PC-9 (cell line): ENCODE data around the gene ELF3. TPM values are rescaled to one million over a fixed set of nuclear protein-coding genes. Genes with fewer than 3 reads are reported as not detected.
A peak's percentile ranks its signal among the peaks of the same experiment; 100 is the strongest.
"Not testable (repeated sequence)": the region's sequence is repeated elsewhere in the genome, so short reads cannot be mapped to it uniquely, and the experiment has no call there.

Source experiments
- BruUV-seq: library from RNA; stranded (reverse); fragments of 400-500 nt; replicated peaks from 2 replicates; lab custom pipeline; 2021; lab: Mats Ljungman, UMichigan
- CTCF ChIA-PET: fragments of 300-600 bp; sonication (Branson Sonifier 250); formaldehyde crosslinking; loops from one replicate; lab custom pipeline; 2022; ENCODE audit warnings: antibody characterized with exemption; lab: Charles Lee
- POLR2A ChIA-PET: fragments of 300-600 bp; sonication (Branson Sonifier 250); formaldehyde crosslinking; loops from one replicate; lab custom pipeline; 2022; ENCODE audit warnings: antibody characterized with exemption; ENCODE audit not compliant: unreplicated experiment; lab: Charles Lee
- DNase-seq, 2 experiments: peaks; one replicate each; pipeline versions ENCODE4 v3.0.0 to v3.0.0-alpha.2; 2015 to 2022; ENCODE audit warnings: mixed read lengths in 1 of 2
- H2AFZ ChIP-seq: fragments of 200-600 bp; sonication (generic); 2 replicates; pipeline ENCODE4 v1.8.1; 2017; ENCODE audit warnings: antibody characterized with exemption
- H3F3A ChIP-seq: fragments of 200-600 bp; sonication (generic); 2 replicates; pipeline ENCODE4 v1.8.1; 2017; ENCODE audit warnings: antibody characterized with exemption, mild to moderate bottlenecking, low read depth; ENCODE audit not compliant: insufficient read depth
- H3K27ac ChIP-seq: fragments of 200-600 bp; sonication (generic); 2 replicates; pipeline ENCODE4 v1.6.1; 2016; ENCODE audit warnings: mixed run types
- H3K27me3 ChIP-seq: fragments of 200-600 bp; sonication (generic); 2 replicates; pipeline ENCODE4 v1.6.1; 2016; ENCODE audit warnings: low read depth, mixed run types; ENCODE audit not compliant: insufficient read depth
- H3K36me3 ChIP-seq: fragments of 200-600 bp; sonication (generic); 2 replicates; pipeline ENCODE4 v1.6.1; 2016; ENCODE audit warnings: low read depth, mixed run types
- H3K4me1 ChIP-seq: fragments of 200-600 bp; sonication (generic); replicated peaks from 2 replicates; pipeline ENCODE4 v1.6.1; 2016; ENCODE audit warnings: mixed run types; ENCODE audit not compliant: insufficient read depth
- H3K4me2 ChIP-seq: fragments of 200-600 bp; sonication (generic); 2 replicates; pipeline ENCODE4 v1.6.1; 2017; ENCODE audit warnings: mixed run types
- H3K4me3 ChIP-seq: fragments of 200-600 bp; sonication (generic); 2 replicates; pipeline ENCODE4 v1.6.1; 2016; ENCODE audit warnings: mixed run types
- H3K79me2 ChIP-seq: fragments of 200-600 bp; sonication (generic); 2 replicates; pipeline ENCODE4 v1.6.1; 2017; ENCODE audit warnings: low read depth, mixed run types
- H3K9me2 ChIP-seq: fragments of 200-600 bp; sonication (generic); 2 replicates; pipeline ENCODE4 v1.8.1; 2017; ENCODE audit warnings: mild to moderate bottlenecking; ENCODE audit not compliant: insufficient read depth
- H3K9me3 ChIP-seq: fragments of 200-600 bp; sonication (generic); 2 replicates; pipeline ENCODE4 v1.8.1; 2016; ENCODE audit warnings: low read depth; ENCODE audit not compliant: insufficient read depth
- H4K20me1 ChIP-seq: fragments of 200-600 bp; sonication (generic); 2 replicates; pipeline ENCODE4 v1.8.1; 2017; ENCODE audit not compliant: insufficient read depth
- EZH2 ChIP-seq: fragments of 200-600 bp; sonication (generic); IDR thresholded peaks from 2 replicates; pipeline ENCODE4 v1.8.0; 2017; ENCODE audit warnings: antibody characterized with exemption, low read depth
- intact Hi-C: fragments of 100-400 bp; cut with micrococcal nuclease; formaldehyde crosslinking; loops from one replicate; pipeline ENCODE4 v1.10.0; 2022; ENCODE audit not compliant: unreplicated experiment
- total RNA-seq: library from RNA; stranded (reverse); gene quantifications from 2 replicates; pipeline ENCODE4 v1.2.3, GENCODE V29; 2021
- TF ChIP-seq, protein P1 (sequence below): fragments of 200-600 bp; sonication (generic); conservative IDR thresholded peaks from 2 replicates; pipeline ENCODE4 v1.6.1; 2017; ENCODE audit warnings: mixed run types, antibody characterized with exemption, mild to moderate bottlenecking, moderate library complexity

The ELF3 gene
- total RNA-seq, 1 experiment from 2014 or later = 295 TPM

DNA sequence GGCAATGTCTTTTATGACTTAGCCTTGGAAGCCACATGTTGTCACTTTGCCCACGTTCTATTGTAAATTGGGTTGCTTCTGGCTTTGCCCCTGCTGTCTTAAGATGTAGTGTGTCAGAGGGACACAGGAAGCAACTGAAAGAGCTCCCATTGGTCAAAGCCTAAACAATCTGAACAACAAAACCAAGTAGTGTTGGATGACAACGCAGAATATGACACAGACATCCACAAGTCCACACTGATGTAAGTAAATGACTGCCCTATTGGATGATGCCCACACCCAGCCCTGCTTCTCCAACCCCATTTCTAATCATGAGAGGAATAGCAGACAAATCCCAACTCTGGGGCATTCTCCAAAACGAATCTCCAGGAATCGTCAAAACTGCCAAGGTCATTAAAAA lies 50.7 kb downstream of the ELF3 start:
- H3K4me1 ChIP-seq = peaks cover 92% of the 10 kb centered on the region
- intact Hi-C loops = no loop called here

DNA sequence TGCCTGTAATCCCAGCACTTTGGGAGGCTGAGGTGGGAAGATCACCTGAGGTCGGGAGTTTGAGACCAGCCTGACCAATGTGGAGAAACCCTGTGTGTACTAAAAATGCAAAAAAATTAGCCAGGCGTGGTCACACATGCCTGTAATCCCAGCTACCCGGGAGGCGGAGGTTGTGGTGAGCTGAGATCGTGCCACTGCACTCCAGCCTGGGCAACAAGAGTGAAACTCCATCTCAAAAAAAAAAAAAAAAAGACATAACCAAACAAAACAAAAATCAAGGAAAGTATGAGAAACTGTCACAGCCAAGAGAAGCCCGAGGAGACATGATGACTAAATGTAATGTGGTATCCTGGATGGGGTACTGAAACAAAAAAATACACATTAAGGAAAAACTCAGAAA lies 51.4 kb downstream of the ELF3 start:
- H3K79me2 ChIP-seq, POLR2A ChIA-PET, H3K36me3 ChIP-seq, intact Hi-C loops, DNase-seq, H3K4me3 ChIP-seq, H3K9me2 ChIP-seq, H3K9me3 ChIP-seq, H3K27me3 ChIP-seq, H3K4me2 ChIP-seq, CTCF ChIA-PET, BruUV-seq, H4K20me1 ChIP-seq, H2AFZ ChIP-seq: not testable (repeated sequence)
- H3K27ac ChIP-seq = peak overlapping the region; percentile 86
- peaks cover 85% of the 10 kb centered on the region for H3K4me1 ChIP-seq
- H3F3A ChIP-seq = peaks cover 54% of the 10 kb centered on the region

More for the DNA sequence above, 50.7 kb downstream of the ELF3 start:
- Histone ChIP-seq H3K9me3 (no peaks in the 10 kb centered on the region), H3K4me3 (no peak overlapping the region), H3K27me3 (no peaks in the 10 kb centered on the region), H3K4me2 (no peak overlapping the region), H3K36me3 (no peaks in the 10 kb centered on the region), H4K20me1 (no peaks in the 10 kb centered on the region), H3K9me2 (no peaks in the 10 kb centered on the region), H3F3A (peaks cover 61% of the 10 kb centered on the region), H3K79me2 (no peaks in the 10 kb centered on the region), H3K27ac (no peak overlapping the region), H2AFZ (no peak overlapping the region)
- POLR2A ChIA-PET = no interaction called here
- no peak for DNase-seq
- CTCF ChIA-PET = interaction anchor here (0.5 kb wide), 1 partner anchor 120 kb away, joined by 3 read pairs; no protein-coding TSS in a partner anchor
- no peak for TF ChIP-seq EZH2
- TF ChIP-seq, protein P1, sequence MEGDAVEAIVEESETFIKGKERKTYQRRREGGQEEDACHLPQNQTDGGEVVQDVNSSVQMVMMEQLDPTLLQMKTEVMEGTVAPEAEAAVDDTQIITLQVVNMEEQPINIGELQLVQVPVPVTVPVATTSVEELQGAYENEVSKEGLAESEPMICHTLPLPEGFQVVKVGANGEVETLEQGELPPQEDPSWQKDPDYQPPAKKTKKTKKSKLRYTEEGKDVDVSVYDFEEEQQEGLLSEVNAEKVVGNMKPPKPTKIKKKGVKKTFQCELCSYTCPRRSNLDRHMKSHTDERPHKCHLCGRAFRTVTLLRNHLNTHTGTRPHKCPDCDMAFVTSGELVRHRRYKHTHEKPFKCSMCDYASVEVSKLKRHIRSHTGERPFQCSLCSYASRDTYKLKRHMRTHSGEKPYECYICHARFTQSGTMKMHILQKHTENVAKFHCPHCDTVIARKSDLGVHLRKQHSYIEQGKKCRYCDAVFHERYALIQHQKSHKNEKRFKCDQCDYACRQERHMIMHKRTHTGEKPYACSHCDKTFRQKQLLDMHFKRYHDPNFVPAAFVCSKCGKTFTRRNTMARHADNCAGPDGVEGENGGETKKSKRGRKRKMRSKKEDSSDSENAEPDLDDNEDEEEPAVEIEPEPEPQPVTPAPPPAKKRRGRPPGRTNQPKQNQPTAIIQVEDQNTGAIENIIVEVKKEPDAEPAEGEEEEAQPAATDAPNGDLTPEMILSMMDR = no peak
- no TSS peak for BruUV-seq

DNA sequence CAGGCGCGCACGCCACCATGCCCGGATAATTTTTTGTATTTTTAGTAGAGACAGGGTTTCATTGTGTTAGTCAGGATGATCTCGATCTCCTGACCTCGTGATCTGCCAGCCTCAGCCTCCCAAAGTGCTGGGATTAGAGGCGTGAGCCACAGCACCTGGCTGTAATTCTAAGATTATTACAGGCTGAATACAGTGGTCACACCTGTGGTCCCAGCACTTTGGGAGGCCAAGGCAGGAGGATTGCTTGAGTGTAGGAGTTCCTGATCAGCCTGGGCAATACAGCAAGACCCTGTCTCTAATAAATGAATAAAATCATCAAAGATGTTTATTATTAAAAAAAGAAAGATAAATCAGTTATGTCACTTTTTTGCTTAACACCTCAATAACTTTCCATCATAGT lies 52.2 kb downstream of the ELF3 start:
- H3K4me1 ChIP-seq = peaks cover 82% of the 10 kb centered on the region
- intact Hi-C loops = not testable (repeated sequence)
- BruUV-seq = TSS peak; percentile 52

DNA sequence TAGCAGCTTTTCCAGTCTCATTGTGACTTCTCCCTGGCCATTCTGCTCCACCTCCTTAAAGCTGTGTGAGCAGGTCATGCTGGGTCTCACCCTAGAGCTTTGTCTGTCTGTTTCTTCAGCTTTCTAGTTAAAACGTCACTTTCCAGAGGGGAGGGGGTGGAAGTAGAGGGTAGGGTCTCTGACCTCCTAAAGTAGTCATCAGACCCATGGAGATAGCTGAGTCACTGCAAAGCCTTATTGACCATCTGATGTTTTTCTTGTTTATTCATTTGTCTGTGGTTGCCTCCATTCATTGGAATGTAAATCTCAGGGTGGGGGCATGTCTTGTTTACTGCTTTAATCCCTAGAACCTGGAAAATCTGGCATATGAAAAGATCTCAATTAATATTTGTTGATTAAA lies 52.7 kb downstream of the ELF3 start:
- no peak overlapping the region for H3K4me3 ChIP-seq
- H3K27ac ChIP-seq = peak overlapping the region; percentile 86
- BruUV-seq = no TSS peak
- peak; percentile 29 to 92 for DNase-seq
- H3K9me2 ChIP-seq = no peaks in the 10 kb centered on the region
- intact Hi-C loops = no loop called here
- ChIA-PET CTCF (no interaction called here), POLR2A (interaction anchor here (0.6 to 1.6 kb wide), 6 partner anchors 13 to 656 kb away, joined by 3 to 10 read pairs (median 5); partner anchors contain the start of gene ELF3)
- H3K9me3 ChIP-seq = no peaks in the 10 kb centered on the region
- no peaks in the 10 kb centered on the region for H4K20me1 ChIP-seq
- TF ChIP-seq, protein P1 = no peak
- TF ChIP-seq EZH2 = no peak
- H3K36me3 ChIP-seq = no peaks in the 10 kb centered on the region
- no peak overlapping the region for H2AFZ ChIP-seq
- no peaks in the 10 kb centered on the region for H3K27me3 ChIP-seq
- H3K79me2 ChIP-seq = no peaks in the 10 kb centered on the region
- peaks cover 78% of the 10 kb centered on the region for H3K4me1 ChIP-seq
- peak overlapping the region; percentile 34 for H3K4me2 ChIP-seq
- peaks cover 53% of the 10 kb centered on the region for H3F3A ChIP-seq

More for the DNA sequence above, 52.2 kb downstream of the ELF3 start:
- H2AFZ ChIP-seq, H3K27me3 ChIP-seq, H3K4me3 ChIP-seq, H3K9me3 ChIP-seq, H3K9me2 ChIP-seq, DNase-seq, CTCF ChIA-PET, H3K79me2 ChIP-seq, H3K36me3 ChIP-seq, H4K20me1 ChIP-seq: not testable (repeated sequence)
- POLR2A ChIA-PET = interaction anchor here (0.7 to 1.6 kb wide), 5 partner anchors 13 to 52 kb away, joined by 3 to 10 read pairs (median 6); partner anchors contain the start of gene ELF3
- H3F3A ChIP-seq = peaks cover 54% of the 10 kb centered on the region
- peak overlapping the region; percentile 34 for H3K4me2 ChIP-seq
- H3K27ac ChIP-seq = peak overlapping the region; percentile 86

DNA sequence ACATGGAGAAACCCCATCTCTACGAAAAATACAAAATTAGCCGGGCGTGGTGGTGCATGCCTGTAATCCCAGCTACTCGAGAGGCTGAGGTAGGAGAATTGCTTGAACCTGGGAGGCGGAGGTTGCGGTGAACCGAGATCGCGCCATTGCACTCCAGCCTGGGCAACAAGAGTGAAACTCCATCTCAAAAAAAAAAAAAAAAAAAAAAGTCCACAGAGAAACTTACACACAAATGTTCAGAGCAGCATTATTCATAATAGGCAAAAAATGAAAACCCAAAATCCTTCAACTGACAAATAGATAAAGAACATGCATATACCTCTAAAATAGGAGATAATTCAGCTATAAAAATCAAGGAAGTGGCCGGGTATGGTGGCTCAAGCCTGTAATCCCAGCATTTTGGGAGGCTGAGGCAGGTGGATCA lies 54.5 kb downstream of the ELF3 start:
- H2AFZ ChIP-seq, H3K79me2 ChIP-seq, CTCF ChIA-PET, H3K9me2 ChIP-seq, H3K27me3 ChIP-seq, BruUV-seq, POLR2A ChIA-PET, H3K36me3 ChIP-seq, H3K4me3 ChIP-seq, intact Hi-C loops, DNase-seq, H4K20me1 ChIP-seq, H3K9me3 ChIP-seq: not testable (repeated sequence)
- peak overlapping the region; percentile 23; the same call in 1 of the 2 replicates for H3K4me2 ChIP-seq
- peaks cover 61% of the 10 kb centered on the region for H3K4me1 ChIP-seq
- H3F3A ChIP-seq = peaks cover 37% of the 10 kb centered on the region
- H3K27ac ChIP-seq = peak overlapping the region; percentile 86
